Femur (tissue), 1 donor: ENCODE data around the gene CCDC182.

Experiments
- DNase-seq: peaks from one replicate; pipeline ENCODE4 v3.0.0-alpha.2; 2017

Gene CCDC182

GRCh38 chr17:57745242-57745641, at the start of gene CCDC182:
Gene CCDC182, minus strand, starts transcription at chr17:57745299. Its CDS starts 27 bp downstream, at chr17:57745272.
- no peak for DNase-seq

GRCh38 chr17:57794841-57795240, 49.7 kb upstream of the CCDC182 start:
- no peak for DNase-seq

DNA sequence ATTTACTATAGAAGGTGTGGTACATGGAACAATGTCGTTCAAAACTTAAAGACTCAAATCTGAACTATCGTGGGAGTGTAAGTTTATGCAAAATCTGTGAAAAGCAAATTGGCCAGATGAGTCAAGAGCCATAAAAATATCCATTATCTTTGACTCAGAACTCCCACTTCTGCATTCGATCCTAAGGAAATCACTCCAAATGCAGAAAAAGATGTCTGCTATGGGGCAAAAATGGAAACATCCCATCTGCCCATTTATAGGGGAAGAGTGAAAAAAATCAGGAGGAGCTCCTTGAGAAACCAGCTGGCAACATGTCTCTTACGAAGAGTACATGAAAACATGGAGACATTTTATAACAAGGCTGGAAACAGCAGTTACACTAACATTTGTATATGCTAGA, 43.6 kb upstream of the CCDC182 start:
- no peak for DNase-seq

DNA sequence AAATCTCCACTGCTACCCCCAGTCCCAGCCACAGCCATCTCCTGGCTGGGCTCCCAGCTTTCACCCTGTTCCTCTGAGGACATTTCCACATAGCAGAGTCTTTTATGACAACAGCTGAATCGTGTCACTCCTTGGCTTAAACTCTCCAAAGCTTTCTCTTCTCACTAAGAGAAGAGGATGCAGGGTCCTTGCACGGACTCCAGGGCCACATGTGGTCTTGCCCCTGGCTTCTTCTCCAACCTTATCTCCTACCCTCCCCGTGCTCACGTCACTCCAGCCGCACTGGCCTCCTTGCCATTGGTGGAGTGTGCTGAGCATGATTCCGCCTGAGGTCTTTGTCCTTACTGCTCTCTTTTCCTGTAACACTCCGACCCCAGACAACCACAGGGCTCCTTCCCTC, 39.9 kb upstream of the CCDC182 start:
- no peak for DNase-seq

DNA sequence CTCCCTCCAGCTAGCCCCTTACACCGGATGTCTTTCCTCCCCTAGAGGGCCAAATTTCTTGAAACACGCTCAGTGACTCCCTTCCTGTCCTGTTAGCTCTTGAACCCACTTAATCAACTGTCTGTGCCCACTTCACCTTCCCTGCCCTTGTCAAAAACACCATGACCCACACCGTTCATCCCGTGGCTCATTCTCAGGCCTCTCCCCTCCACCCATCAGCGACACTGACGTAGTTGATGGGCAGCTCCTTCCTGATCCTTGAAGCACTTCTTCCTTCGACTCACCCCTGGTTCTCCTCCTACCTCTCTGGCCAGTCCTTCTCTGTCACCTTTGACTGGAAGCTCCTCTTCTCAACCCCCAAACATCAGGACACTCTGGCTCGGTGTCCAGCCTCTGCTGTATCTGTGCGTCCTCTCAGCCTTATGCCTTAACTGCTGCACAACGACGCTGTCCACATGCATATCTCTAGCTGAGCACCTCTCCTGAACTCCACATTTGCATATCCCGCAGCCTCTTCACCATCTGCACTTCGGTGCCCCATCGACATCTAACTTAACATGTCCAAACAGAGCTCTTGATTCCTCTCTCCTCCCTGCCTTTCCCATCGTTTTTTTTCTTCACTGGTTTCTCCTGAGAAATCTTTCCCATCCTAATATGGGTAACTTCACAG, 39.3 kb upstream of the CCDC182 start:
- no peak for DNase-seq

GRCh38 chr17:57783338-57783742, 38.2 kb upstream of the CCDC182 start:
- peak; percentile 86 for DNase-seq

GRCh38 chr17:57782647-57783337, 37.7 kb upstream of the CCDC182 start:
- peak; percentile 56 for DNase-seq

DNA sequence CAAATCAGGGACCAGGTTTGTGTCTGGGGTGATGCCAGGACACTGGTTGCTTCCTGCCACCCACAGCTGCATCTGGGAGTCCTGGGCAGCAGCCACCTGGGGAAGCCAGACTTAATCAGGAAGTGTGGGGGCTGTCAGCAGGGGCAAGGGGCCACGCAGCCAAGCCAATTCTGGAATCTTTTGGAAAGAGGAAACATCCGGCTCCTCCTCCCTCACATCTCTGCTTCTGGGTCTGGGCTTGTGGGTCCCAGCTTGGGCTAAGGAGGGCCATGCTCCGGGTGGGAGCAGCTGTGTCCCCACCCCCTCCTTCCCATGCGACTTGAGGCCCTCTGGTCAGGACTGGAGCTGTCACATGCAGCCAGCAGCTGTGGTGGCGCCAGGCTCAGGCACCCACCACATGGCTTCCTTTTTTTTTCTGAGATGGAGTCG, 37.0 kb upstream of the CCDC182 start:
- DNase-seq = peak; percentile 42

DNA sequence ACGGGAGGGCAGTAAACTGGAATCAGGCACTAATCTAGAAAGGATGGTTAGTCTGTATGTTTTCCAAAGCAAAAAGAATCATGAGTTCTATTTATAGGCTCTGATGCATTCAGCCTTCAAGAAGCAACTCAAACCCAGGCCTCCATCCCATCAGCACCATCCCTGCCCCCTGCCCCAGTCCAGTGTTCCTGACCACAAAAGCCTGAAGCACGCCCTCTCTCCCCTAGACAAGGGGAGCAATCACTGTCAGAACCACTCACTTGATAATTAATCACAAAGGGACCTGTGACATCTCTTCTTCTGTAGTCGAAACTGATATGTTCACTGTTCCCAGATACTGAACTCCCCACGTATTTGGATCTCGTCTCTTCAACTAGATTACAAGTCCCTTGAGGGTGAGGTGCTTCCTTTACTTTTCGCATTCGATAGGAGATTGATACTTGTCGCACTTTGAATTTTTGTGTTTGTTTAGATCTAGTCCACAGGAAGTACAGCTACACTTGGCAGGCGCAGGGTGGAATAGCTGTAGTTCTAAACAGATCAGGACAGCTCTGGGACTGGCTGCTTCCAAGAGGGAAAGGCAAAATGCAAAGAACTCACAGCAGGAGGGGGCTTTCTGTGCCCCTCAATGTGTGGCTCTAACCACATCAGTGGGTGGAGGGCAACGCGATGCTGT, 36.4 kb upstream of the CCDC182 start:
- DNase-seq = no peak

- DNase-seq = no peak
Observed at GRCh38 chr17:57779706-57780105, 34.6 kb upstream of the CCDC182 start.

DNA sequence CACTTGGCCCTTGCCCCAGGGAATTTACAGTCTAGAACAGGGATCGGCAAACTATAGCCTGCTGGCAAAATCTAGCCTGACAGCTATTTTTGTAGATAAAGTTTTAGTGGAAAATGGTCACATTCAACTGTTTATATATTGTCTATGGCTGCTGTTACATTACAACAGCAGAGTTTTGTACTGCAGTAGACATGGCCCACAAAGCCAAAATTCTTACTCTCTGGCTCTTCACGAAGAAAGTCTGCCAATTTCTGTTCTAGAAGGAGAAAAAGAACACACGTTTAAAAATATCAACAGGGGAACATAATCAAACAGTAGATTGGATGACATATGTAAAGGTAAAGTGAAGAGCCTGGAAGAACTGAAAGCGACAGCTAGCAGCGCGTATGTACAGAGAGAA, 33.2 kb upstream of the CCDC182 start:
- DNase-seq = no peak

DNA sequence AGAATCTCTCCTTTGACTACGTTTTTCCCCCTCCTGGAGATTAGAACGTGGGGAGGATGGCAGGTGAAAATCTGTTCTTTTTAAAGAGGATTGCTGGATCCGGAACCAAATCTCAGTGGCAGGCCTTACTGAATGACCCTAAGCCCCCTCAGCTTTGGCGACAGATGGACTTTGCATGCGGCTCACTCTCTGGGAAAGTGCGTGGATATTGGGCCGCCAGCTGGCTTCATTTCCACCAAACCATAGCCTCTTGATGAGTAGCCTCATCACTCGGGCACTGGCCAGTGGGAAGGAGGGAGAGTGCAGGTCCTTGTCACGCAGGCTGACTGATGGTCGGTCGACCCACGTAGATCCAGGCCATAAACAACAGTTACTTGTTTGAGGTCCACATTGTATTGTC, 31.3 kb upstream of the CCDC182 start:
- no peak for DNase-seq

- DNase-seq = no peak
Observed at GRCh38 chr17:57774872-57775271, 29.8 kb upstream of the CCDC182 start.

- no peak for DNase-seq
Observed at GRCh38 chr17:57773557-57773956, 28.5 kb upstream of the CCDC182 start.

DNA sequence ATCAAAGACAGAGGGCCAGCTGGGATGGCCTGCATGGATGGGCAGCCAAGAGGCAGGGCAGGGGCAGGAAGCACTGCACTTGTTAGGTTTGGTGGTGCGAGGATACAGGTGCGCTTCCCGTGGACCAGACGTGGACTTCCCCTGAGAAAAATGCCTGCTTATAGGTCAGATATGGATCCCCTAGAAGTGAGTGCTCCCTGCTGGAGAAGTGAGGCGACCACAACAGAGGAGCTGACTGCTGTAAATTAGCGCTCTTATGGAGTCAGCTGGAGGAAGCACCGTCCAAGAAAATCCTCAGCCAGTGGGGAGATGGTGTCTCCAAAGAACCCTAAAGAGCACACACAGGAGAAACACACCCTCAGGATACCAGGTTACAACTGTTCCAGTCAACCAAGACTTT, 27.7 kb upstream of the CCDC182 start:
- no peak for DNase-seq

GRCh38 chr17:57767561-57767960, 22.5 kb upstream of the CCDC182 start:
- DNase-seq = no peak

GRCh38 chr17:57766318-57766943, 21.3 kb upstream of the CCDC182 start:
- DNase-seq = no peak

- DNase-seq = no peak
Observed at GRCh38 chr17:57762452-57763395, 17.6 kb upstream of the CCDC182 start.

DNA sequence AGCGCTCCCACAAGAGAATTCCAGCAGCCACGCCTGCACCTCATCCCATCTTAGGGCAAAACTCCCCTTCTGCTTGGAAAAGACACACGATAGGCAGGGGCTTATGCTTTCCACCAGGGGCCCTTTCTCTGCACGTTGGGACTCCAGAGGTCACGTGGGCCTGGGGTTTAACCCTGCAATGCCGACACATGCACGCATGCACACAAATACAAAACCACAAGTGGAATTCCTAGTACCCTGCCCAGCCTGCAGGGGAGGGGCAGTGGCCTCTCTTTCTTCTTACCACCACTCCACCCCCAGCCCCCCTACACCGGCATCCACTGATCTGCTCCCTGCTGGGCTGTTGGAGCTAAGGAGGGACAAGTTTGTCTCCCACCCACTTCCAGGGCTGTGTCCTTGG, 16.8 kb upstream of the CCDC182 start:
- DNase-seq = no peak

GRCh38 chr17:57760046-57760445, 14.9 kb upstream of the CCDC182 start:
- DNase-seq = no peak

DNA sequence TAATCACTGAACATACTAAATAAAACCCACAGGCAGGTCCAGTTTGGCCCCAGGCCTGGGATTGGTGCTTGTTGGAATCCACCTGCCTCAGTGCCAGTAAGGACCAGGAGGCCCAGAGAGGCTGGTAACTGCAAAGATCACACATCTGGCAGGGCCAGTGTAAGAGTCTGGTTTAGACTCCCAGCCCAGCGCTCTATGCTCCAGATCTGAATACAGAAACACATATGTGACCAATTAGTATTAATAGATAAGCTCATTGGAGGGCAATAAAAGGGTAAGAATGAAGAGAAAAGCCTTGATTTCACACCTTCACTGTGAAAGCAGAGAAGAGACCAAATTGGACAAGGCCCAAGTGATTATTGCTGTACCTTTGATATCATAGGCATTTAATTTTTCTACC, 13.6 kb upstream of the CCDC182 start:
- no peak for DNase-seq

GRCh38 chr17:57757735-57758134, 12.6 kb upstream of the CCDC182 start:
- DNase-seq = no peak
